Bone marrow (tissue), 2 donors: Measurements from ENCODE around the gene MRPL41.
"Not testable (repeated sequence)": the region's sequence is repeated elsewhere in the genome, so short reads cannot be mapped to it uniquely, and the experiment has no call there.

Experiments
- DNase-seq, 2 donors: peaks; one replicate each; lab custom pipeline; 2025; lab: John Stamatoyannopoulos, UW

The MRPL41 gene

DNA sequence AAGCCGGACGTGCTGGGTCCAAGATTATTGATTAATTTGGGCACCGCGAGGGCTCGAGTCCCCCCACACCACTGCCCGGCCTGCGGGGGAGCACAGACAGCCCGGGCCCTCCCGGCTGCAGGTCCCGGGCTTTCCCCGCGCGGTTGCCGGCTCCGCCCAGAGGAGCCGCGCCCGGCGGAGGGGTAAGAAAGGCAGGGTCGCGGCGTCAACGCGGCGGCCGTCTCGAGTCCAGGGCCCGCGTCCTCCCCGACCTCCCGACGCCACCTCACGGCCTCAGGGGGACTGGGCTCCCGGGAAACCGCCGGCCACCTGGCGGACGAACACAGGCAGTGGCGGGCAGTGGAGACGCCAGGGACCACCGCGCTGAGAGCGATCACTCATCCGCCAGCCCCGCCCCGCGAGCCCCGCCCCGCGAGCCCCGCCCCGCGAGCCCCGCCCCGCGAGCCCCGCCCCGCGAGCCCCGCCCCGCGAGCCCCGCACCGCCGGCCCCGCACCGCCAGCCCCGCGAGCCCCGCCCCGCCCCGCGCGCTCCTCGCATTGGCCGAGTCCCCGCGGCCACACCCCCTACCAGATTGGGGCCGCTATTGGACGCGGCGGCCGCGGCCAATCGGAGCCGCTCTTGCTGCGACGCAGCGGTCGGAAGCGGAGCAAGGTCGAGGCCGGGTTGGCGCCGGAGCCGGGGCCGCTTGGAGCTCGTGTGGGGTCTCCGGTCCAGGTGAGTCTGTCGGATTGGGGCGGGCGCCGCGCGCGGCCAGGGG is at the start of gene MRPL41:
TSS of gene MRPL41 (plus strand) at position 616 of the 758 bp plus-strand sequence. CDS start 203 bp downstream, outside the sequence.
- DNase-seq, result peak; percentile 50 to 82

DNA sequence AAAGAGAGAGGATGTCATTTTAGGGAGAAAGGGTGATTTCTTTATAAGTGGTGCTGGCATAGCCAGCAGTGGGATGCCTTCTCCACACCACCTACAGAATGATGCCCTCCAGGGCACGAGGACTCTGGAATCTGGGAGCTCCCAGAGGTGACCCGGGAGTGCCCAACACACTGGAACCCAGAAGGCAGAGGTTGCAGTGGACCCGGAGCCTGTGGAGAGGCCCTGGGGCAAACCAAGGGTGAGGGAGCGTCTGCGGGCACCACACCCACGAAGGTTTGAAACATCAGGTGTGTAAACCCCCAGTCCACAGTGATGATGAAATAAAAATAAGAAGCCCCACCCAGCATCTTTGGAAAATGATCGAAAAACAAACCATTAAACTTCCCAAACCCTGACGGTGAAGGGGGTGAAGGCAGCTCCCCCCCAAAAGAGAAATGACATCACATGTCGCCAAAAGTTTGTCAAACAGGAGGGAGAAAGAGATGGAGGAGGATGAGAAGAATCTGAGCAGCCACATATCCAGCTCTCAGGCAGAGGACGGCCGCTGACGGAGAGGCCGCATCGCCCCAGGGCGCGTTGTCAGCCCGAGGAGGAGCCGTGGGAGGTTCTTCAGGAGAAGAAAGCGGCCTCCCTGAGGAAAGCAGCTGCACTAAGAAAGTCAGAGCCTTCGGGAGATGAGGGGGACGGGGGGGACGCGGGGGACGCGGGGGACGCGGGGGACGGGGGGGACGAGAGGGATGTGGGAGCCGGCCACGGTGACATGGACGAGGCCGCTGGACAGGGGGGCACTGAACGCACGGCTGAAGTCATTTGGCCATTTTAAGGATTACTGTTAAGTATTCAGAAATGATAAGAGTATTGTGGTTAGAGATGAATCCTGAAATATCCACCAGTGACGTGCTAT is 49.4 kb upstream of the MRPL41 start:
- DNase-seq, result no peak

DNA sequence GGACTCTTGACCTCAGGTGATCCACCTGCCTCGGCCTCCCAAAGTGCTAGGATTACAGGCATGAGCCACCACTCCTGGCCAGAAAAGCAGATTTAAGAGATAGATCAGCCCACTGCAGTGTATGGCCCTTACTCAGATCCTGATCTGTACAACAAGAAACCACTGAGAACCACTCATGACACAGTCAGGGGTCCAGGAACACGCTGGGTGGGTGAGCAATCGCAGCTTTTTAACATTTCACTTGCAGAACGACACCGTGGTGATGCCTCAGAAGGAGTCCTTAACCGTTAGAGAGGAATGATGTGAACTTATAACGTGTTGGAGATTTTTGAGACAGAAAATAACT is 47.3 kb upstream of the MRPL41 start:
- no peak for DNase-seq

DNA sequence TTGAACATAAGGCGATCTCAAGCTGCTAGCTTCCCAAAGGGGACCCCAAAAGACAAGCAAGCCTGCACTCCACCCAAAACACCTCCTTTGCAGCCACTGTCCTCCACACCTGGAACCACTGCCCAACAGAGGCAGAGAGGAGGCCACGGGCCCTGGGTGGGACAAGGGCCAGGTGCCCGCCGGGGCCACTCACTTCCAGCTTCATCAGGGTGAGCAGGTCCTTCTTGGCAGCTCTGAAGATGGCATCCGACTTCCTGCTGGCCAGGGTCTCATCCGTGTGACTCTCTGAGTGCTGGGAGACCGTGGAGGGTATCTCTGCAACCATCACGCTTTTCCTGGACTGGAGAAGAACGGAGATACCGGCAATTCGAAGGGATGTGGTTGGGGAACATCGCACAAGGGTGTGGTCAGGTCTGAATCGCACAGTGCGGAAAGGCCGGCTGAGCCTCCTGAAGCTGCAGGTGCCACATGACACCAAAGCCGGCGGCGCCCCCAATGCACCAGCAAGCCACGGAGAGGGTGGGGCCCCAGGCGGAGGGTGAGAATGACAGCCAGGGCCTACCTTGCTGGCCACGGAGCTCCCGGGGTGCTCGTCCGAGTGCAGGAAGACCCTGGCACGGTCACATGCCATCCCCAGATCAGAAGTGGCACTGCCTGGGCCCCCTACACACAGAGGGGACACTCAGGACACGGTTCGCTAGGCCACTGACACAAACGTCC is 46.1 kb upstream of the MRPL41 start:
- no peak for DNase-seq

DNA sequence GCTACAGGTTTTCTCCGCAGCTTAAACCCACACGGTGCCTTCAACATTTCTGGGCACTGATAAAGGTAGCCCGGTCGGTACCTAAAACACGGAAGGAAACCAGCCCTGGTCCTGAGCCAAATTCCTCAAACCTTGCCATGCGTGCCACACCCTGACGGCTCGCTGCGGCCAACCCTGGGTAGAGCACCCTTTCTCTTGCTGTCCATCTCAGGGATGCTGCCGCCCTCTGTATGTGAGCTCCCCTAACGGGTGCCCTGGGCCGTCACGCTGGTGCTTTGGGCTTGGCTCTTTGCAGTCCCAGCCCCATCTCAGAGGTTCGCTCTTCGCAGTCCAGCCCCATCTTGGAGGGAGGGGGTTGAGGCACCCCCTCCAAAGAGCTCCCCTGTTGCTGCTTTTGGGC is 45.4 kb upstream of the MRPL41 start:
- no peak for DNase-seq

DNA sequence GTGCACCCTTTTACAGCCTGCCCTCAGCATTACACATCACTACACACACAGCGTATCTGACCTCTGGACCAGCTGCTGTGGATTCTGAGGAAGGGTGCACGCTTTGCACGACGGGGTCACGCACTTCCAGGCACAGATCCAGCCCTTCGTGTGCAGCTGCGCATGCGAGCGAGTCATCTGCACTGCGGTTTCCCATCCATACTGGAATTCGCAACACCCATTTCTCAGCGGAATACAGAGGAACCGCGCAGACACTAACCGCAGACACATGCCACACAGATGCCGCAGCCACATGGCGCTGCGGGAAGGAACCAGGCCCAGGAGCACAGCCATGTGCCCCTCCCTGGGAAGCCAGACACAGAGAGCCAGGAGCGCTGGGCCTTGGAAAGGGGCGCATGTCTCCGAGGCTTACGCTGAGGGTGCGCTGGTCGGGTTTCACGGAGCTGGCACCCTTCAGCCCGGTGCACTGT is 44.9 kb upstream of the MRPL41 start:
- no peak for DNase-seq

DNA sequence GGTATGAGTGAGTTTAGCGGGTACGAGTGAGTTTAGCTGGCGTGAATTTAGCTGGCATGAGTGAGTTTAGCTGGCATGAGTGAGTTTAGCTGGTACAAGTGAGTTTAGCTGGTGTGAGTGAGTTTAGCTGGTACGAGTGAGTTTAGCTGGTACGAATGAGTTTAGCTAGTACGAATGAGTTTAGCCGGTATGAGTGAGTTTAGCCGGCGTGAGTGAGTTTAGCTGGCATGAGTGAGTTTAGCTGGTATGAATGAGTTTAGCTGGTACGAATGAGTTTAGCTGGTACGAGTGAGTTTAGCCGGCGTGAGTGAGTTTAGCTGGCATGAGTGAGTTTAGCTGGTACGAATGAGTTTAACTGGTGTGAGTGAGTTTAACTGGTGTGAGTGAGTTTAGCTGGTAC is 42.5 kb upstream of the MRPL41 start:
- no peak for DNase-seq

DNA sequence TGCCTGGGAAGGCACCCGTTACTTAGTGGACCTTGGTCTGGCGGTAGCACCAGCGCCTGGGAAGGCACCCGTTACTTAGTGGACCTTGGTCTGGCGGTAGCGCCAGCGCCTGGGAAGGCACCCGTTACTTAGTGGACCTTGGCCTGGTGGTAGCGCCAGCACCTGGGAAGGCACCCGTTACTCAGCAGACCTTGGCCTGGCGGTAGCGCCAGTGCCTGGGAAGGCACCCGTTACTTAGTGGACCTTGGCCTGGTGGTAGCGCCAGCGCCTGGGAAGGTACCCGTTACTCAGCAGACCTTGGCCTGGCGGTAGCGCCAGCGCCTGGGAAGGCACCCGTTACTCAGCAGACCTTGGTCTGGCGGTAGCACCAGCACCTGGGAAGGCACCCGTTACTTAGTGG is 40.6 kb upstream of the MRPL41 start:
- DNase-seq, result not testable (repeated sequence)

DNA sequence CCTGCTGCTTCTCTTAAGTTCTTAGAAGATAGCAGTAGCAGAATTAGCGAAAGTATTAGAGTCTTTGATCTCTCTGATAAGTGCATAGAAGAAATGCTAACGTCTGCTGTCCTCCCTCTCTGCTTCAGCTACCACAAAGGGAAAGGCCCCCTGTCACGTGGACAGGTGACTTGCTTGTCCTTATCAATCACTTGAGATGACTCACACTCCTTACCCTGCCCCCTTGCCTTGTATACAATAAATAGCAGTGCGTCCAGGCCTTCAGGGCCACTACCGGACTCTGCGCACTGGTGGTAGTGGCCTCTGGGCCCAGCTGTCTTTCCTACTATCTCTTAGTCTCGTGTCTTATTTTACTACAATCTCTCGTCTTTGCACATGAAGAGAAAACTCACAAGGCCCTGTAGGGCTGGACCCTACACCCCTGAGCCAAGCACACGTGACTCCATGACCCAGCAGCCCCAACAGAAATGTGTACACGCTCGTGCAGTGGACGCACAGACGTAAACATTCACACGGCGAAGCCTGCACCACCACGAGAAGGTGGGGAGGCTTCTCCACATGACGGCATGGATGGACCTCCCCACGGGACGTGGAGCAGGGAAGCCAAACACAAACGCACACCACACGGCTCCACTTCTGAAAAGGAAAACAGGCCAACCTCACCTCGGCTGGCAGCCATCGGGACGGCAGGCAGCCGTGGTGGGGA is 39.8 kb upstream of the MRPL41 start:
- DNase-seq, result no peak

DNA sequence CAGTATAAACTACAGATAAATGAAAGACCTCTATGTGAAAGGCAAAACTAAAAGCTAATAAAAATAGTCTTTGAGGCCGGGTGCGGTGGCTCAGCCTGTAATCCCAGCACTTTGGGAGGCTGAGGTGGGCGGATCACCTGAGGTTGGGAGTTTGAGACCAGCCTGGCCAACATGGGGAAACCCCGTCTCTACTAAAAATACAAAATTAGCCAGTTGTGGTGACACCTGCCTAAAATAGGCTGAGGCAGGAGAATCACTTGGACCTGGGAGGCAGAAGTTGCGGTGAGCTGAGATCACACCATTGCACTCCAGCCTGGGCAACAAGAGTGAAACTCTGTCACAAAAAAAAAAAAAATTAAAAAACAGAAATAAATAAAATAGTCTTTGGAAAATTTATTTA is 38.5 kb upstream of the MRPL41 start:
- DNase-seq, result not testable (repeated sequence)

DNA sequence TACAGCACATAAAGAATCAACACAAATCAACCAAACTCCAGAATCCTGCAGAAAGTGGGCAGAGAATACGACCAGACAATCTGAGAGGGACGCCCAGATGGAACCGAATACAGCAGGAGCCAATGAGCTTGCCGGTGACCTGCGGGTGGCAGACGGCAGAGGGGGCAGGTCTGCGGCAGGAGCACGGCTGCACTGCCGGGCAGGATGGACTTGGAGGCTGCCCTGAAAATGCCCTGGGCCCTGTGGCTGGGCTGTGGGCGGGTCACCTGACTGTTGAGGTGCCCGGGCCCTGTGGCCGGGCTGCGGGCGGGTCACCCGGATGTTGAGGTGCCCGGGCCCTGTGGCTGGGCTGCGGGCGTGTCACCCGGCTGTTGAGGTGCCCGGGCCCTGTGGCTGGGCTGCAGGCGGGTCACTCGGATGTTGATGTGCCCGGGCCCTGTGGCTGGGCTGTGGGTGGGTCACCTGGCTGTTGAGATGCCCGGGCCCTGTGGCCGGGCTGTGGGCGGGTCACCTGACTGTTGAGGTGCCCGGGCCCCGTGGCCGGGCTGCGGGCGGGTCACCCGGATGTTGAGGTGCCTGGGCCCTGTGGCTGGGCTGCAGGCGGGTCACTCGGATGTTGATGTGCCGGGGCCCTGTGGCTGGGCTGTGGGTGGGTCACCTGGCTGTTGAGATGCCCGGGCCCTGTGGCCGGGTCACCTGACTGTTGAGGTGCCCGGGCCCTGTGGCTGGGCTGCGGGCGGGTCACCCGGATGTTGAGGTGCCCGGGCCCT is 37.7 kb upstream of the MRPL41 start:
- not testable (repeated sequence) for DNase-seq

DNA sequence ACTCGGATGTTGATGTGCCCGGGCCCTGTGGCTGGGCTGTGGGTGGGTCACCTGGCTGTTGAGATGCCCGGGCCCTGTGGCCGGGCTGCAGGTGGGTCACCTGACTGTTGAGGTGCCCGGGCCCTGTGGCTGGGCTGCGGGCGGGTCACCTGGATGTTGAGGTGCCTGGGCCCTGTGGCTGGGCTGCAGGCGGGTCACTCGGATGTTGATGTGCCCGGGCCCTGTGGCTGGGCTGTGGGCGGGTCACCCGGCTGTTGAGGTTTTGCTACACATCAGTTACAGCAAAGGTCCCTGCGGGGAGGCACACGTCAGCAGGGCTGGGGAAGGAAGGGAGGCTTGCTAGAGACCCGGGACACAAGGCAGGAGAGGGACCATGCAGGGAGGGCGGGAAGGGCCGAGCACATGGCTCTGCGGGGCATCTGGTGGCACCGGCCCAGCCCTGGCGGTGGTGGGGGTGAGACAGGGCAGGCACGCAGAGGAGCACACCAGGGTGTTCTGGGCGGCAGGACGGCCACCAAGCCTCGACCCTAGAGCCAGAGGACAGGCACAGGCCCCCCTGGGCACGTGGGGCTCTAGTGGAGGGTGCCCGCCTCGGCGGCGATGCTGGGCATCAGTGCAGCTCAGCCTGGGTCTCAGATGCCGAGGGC is 36.9 kb upstream of the MRPL41 start:
- DNase-seq, result no peak

DNA sequence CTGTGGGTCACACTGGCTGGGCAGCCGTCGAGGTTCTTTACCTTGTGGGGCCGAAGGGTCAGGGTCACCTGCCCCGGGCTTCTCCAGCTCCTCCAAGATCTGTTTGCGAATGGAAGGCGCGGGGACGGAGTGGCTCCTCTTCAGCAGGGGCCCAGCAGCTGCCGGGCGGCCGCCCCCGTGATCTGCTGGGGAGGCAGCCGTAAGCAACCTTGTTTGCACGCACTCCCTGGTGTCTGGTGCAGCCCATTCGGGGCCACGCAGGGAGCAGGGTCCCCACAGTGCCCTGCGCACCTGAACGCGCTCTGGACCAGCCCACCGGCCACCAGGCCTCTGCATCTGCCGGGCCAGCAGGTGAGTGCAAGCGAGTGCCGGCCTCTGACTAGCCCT is 36.3 kb upstream of the MRPL41 start:
- DNase-seq, result no peak

DNA sequence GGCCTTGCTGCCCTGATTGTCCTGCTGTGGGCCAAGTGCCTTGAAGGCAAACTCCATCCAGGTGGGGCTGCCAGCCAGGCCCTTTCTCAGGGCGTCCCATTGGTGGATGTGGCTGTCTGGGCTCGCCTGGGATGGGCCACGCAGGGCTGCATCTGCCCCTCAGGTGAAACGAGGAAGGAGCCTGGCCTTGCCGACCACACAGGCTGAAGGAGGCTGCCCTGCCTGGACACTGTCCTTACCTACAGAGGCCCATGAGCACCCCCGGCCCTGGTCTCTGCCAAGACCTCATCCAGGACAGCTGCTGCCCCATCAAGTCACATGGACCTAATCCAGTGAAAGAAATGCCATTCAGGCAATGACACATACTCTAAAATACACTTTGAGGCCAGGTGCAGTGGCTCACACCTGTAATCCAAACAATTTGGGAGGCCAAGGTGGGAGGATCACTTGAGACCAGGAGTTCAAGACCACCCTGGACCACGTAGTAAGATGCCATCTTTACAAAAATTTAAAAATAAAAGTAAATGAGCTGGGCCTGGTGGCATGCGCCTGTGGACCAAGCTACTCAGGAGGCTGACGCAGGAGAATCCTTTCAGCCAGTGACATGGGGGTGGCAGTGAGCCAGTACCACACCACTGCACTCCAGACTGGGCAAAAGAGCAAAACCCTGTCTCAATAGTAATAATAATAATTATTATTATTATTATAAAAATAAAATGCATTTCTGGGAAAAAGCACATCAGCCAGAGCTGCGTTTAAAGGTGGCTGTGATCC is 35.3 kb upstream of the MRPL41 start:
- no peak for DNase-seq

DNA sequence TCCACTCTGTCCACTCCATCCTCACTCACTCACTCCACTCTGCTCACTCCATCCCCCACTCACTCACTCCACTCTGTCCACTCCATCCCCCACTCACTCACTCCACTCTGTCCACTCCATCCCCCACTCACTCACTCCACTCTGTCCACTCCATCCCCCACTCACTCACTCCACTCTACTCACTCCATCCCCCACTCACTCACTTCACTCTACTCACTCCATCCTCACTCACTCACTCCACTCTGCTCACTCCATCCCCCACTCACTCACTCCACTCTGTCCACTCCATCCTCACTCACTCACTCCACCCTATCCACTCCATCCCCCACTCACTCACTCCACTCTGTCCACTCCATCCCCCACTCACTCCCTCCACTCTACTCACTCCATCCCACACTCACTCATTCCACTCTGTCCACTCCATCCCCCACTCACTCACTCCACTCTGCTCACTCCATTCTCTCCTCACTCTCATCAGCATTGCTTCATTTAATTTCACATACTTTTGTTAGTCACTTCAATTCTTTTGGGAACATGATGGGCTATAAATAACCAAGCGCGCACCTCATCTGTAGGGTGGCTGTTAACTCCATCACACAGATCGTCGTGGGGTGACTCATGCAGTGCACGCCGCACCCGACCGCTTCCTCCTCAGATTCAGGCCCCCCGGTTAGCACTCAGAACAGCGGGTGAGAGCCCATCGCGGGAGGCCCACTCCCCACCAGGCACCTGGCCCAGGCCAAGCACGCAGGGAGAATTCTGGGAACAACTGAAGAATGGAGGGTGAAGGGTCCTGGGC is 32.8 kb upstream of the MRPL41 start:
- DNase-seq, result not testable (repeated sequence)

DNA sequence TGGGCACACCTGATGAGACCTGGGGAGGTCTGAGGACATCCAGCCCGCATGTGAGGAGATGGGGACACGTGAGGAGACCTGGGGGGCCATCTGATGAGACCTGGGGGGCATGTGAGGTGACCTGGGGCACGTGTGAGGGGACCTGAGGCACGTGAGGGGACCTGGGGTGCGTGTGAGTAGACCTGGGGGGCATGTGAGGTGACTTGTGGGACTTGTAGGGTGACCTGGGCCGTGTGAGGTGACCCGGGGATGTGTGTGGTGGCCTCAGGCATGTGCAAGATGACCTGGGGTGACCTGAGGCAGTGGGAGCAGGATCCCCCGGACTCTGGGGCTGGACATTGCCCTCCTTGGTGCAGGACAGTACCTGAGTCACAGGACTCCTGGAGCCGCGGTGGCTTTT is 32.1 kb upstream of the MRPL41 start:
- no peak for DNase-seq

DNA sequence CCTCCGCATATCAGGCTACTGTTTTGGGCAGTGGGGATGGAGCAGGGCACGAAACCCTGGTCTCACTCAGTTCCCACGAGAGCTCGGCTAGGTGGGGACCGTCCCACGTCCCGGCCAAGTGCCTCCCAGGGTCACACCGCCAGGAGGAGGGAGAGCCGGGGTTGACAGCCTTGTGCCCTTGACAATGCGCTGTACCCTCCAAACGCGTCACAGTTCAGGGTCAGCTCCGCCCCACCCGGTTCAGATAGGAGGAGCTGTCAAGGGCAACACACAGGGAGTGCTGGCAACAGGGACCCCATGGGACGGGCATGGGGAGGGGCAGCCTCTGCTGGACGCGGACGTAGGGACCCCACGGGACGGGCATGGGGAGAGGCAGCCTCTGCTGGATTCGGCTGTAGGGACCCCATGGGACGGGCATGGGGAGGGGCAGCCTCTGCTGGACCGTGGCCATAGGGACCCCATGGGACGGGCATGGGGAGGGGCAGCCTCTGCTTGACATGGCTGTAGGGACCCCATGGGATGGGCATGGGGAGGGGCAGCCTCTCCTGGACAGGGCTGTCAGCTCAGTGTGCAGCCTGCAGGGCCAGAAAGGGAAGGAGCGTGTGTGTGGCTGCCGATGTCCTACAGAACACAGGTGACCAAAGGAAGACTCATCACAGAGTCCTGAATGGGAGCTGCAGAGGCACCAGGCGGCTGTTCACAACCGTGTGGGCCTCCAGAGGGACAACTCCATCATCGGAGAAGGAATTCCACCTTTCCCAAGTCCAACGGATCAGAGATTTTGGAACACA is 30.9 kb upstream of the MRPL41 start:
- no peak for DNase-seq

DNA sequence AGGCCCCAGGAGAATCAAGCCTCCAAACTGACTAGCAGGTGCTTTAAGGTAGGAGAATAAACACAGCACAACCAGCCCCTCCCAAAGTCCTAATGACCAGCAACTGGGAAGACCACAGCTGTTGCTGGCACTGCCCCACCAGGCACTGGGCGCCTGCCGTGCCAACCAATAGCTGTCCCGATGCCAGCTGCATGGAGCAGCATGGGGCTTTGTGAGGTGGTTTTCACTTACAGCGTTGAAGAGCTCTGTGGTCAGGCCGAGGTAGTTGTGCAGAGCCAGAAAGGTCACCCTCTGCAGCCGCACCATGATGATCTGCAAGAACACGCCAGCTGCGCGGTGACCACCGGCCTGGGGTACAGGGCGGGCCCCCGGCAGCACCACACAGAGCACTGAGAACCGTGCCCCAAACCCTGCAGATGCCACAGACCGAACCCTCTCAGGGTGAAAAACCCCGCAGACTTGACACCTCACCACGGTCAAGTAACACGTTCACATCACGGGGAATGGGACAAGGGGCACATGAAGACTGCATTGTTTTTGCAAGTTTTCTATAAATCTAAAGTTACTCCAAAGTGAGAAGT is 30.2 kb upstream of the MRPL41 start:
- no peak for DNase-seq
